ENCODE results near the gene ERMAP. TPM values are rescaled to one million over a fixed set of nuclear protein-coding genes. Genes with fewer than 3 reads are reported as not detected.

The ERMAP gene
- total and polyA plus RNA-seq, 9 of the 15 experiments (the other 6 are each of a cell fraction or from before 2014, with no cell fraction given), result 8.0 to 31.4 (median 22.5) TPM

- H3K9ac ChIP-seq (ENCODE audit: insufficient read depth in 1 of 2, low read depth in 2 of 2, low read length in 2 of 2), result peak overlapping the region; percentile 86 to 92
- in situ Hi-C loops (cut with MboI), result no loop called here
- peak overlapping the region; percentile 87 for H3K27ac ChIP-seq (ENCODE audit: extremely low read depth, low read depth, low read length)
- H3K4me1 ChIP-seq (replicated peaks in 1 of 2; ENCODE audit: control insufficient read depth in 2 of 2, insufficient read depth in 2 of 2, low read length in 2 of 2), result peaks cover 25 to 57% of the 10 kb centered on the region in 2 experiments
- peak overlapping the region; percentile 97 for H3K4me2 ChIP-seq (ENCODE audit: insufficient read depth, low read length)
- H3K79me2 ChIP-seq (ENCODE audit: control insufficient read depth, insufficient read depth, low read length), result peaks cover 55% of the 10 kb centered on the region
- H3K9me1 ChIP-seq (ENCODE audit: control insufficient read depth, insufficient read depth, low read length), result no peaks in the 10 kb centered on the region
- peak; percentile 90 for ATAC-seq
- DNase-seq (ENCODE audit: extremely low read depth in 1 of 4, low spot score in 3 of 4), result peak; percentile 78 to 95 (median 89)
- no TSS peak for BruUV-seq (replicated peaks)
- H3K27me3 ChIP-seq (ENCODE audit: control insufficient read depth in 2 of 2, insufficient read depth in 2 of 2, low read length in 2 of 2), result no peaks in the 10 kb centered on the region
- CTCF ChIA-PET (ENCODE audit: low intra/inter-chr PET ratio), result interaction anchor here (0.7 kb wide), 1 partner anchor 44 kb away, joined by 3 read pairs; no protein-coding TSS in a partner anchor
- no peaks in the 10 kb centered on the region for H4K20me1 ChIP-seq (replicated peaks; ENCODE audit: control insufficient read depth, insufficient read depth, low read length)
- H3K4me3 ChIP-seq, result peak overlapping the region; percentile 49
- peak; percentile 86 for FAIRE-seq
- intact Hi-C loops (cut with micrococcal nuclease), result loop anchor here (1.0 to 5.0 kb wide), 4 partner anchors 8 to 100 kb away; partner anchors contain the start of genes C1orf50, ERMAP, P3H1 and SVBP
- H3K36me3 ChIP-seq (ENCODE audit: control insufficient read depth, insufficient read depth, low read length), result peaks cover 21% of the 10 kb centered on the region
- POLR2A ChIA-PET, result interaction anchor here (0.5 to 8.7 kb wide), 14 partner anchors 8 to 248 kb away, joined by 3 to 76 read pairs (median 4); partner anchors contain the start of genes C1orf50, ERMAP, P3H1 and YBX1
- H2AFZ ChIP-seq (ENCODE audit: low read depth, low read length), result peak overlapping the region; percentile 81
- under 1% methylated on average over 10 of the region's 10 CpGs for WGBS (ENCODE audit: insufficient coverage, low coverage, missing lambda C conversion rate)
- no peaks in the 10 kb centered on the region for H3K9me3 ChIP-seq (replicated peaks; ENCODE audit: control insufficient read depth, insufficient read depth, low read depth, low read length)
- TF ChIP-seq ZNF507 (tag; conservative IDR thresholded peaks at IDR 0.05) (no peak), PHB (CRISPR knock-in tag; IDR thresholded peaks at IDR 0.05) (no peak), SMARCA5 (IDR thresholded peaks at IDR 0.05) (no peak), RBM15 (IDR thresholded peaks at IDR 0.05; ENCODE audit: insufficient read depth, low read length) (no peak), DPF2 (IDR thresholded peaks at IDR 0.05) (peak; percentile 100), CXXC5 (CRISPR knock-in tag; IDR thresholded peaks at IDR 0.05) (peak; percentile 81), NONO (IDR thresholded peaks at IDR 0.05; ENCODE audit: low read depth in 2 of 2, low read length in 1 of 2) (peak in 1 of 2 experiments; percentile 69; a peak in 2 of 4 replicates), MED1 (CRISPR knock-in tag; IDR thresholded peaks at IDR 0.05; ENCODE audit: borderline replicate concordance) (no peak), HDAC8 (tag; IDR thresholded peaks at IDR 0.05) (0 out of 2 replicates have a peak, but pooled peaks have one; percentile 45), LARP7 (IDR thresholded peaks at IDR 0.05) (no peak), GTF3C2 (IDR thresholded peaks at IDR 0.05; ENCODE audit: borderline replicate concordance, extremely low read depth, insufficient read length) (no peak), NBN (IDR thresholded peaks at IDR 0.05; ENCODE audit: low read depth) (peak; percentile 94), ZNF239 (CRISPR knock-in tag; IDR thresholded peaks at IDR 0.05) (0 out of 2 replicates have a peak, but pooled peaks have one; percentile 10), ILF3 (IDR thresholded peaks at IDR 0.05; ENCODE audit: borderline replicate concordance) (peak; percentile 52; the same call in 1 of the 2 replicates)
- TF ChIP-seq, protein P1, sequence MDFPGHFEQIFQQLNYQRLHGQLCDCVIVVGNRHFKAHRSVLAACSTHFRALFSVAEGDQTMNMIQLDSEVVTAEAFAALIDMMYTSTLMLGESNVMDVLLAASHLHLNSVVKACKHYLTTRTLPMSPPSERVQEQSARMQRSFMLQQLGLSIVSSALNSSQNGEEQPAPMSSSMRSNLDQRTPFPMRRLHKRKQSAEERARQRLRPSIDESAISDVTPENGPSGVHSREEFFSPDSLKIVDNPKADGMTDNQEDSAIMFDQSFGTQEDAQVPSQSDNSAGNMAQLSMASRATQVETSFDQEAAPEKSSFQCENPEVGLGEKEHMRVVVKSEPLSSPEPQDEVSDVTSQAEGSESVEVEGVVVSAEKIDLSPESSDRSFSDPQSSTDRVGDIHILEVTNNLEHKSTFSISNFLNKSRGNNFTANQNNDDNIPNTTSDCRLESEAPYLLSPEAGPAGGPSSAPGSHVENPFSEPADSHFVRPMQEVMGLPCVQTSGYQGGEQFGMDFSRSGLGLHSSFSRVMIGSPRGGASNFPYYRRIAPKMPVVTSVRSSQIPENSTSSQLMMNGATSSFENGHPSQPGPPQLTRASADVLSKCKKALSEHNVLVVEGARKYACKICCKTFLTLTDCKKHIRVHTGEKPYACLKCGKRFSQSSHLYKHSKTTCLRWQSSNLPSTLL (IDR thresholded peaks at IDR 0.05), result no peak
Observed at GRCh38 chr1:42825036-42825851, 8.3 kb downstream of the ERMAP start.

Data from K562 (cell line).